Colonic mucosa (tissue), 4 donors: Measurements from ENCODE around the gene TOM1L1. TPM values are rescaled to one million over a fixed set of nuclear protein-coding genes. Genes with fewer than 3 reads are reported as not detected.

Source experiments
- DNase-seq: peaks from one replicate; pipeline ENCODE4 v3.0.0-alpha.2; 2020
- H3K27ac ChIP-seq: fragments of 200-600 bp; one replicate; pipeline ENCODE4 v1.8.0; 2021
- H3K27me3 ChIP-seq: fragments of 200-600 bp; one replicate; pipeline ENCODE4 v1.8.0; 2021
- H3K36me3 ChIP-seq: fragments of 200-600 bp; one replicate; pipeline ENCODE4 v1.8.0; 2021
- H3K4me1 ChIP-seq: fragments of 200-600 bp; one replicate; pipeline ENCODE4 v1.8.0; 2021; ENCODE audit warnings: mild to moderate bottlenecking
- H3K4me3 ChIP-seq: fragments of 200-600 bp; one replicate; pipeline ENCODE4 v1.8.0; 2021
- H3K9ac ChIP-seq, 2 donors: one replicate each; pipeline ENCODE4 v1.7.0; 2013; ENCODE audit warnings: control low read depth in 2 of 2, low read depth in 2 of 2, low read length in 2 of 2
- H3K9me3 ChIP-seq: fragments of 200-600 bp; one replicate; pipeline ENCODE4 v1.8.0; 2021
- CTCF ChIP-seq: fragments of 200-600 bp; IDR thresholded peaks from one replicate; pipeline ENCODE4 v1.8.0; 2022; ENCODE audit warnings: antibody characterized with exemption, mild to moderate bottlenecking
- intact Hi-C: fragments of 100-400 bp; cut with DNase I; formaldehyde crosslinking; loops from one replicate; pipeline ENCODE4 v1.14.1; 2022
- total RNA-seq, 2 donors: library from RNA; stranded (reverse); fragmentation: NEBNext Ultra II Directional in 1 of 2; extraction: Animal tissue kit (Norgen Biotek cat#: 25700) in 1 of 2; gene quantifications; one replicate each; pipeline ENCODE4 v1.2.1, GENCODE V29; 2021
- donor health status: healthy.
- donor health status: DM: no; HTN: no; CAD: no.
- donor health status: DM: no; HTN: no; CAD: no.

The TOM1L1 gene
- total RNA-seq, 2 donors from 2014 or later = 56.7 to 67.3 TPM

DNA sequence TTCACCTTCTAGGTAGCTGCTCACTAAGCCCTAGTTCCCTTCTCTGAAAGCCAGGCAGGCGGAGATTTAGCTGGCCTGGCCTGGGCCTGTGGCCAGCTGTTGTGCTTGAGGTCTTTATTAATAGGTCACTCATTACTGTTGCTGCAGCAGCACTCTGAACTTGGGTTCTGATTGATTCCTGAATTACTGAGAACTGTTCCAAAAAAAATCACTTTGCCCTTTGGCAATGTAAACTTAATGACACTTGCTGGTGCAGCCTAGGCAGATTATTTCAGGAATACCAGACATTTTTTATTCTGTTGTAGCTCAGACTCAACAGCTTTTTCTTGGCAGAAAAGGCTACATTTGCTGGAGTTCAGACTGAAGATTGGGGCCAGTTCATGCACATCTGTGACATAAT, 2.7 kb downstream of the TOM1L1 start:
- intact Hi-C loops = no loop called here
- DNase-seq = no peak
- Histone ChIP-seq H3K36me3 (no peaks in the 10 kb centered on the region), H3K4me1 (no peaks in the 10 kb centered on the region), H3K27ac (no peak overlapping the region), H3K4me3 (no peak overlapping the region), H3K27me3 (no peaks in the 10 kb centered on the region), H3K9me3 (no peaks in the 10 kb centered on the region), H3K9ac (no peak overlapping the region)
- TF ChIP-seq CTCF = no peak

GRCh38 chr17:54906683-54907082, 6.0 kb downstream of the TOM1L1 start:
- no peak overlapping the region for H3K27ac ChIP-seq
- no peak for DNase-seq
- no peak overlapping the region for H3K9ac ChIP-seq

GRCh38 chr17:54907376-54907775, 6.7 kb downstream of the TOM1L1 start:
- no peaks in the 10 kb centered on the region for H3K9me3 ChIP-seq
- intact Hi-C loops = no loop called here
- H3K4me1 ChIP-seq = no peaks in the 10 kb centered on the region
- no peak for DNase-seq
- no peak overlapping the region for H3K4me3 ChIP-seq
- H3K27me3 ChIP-seq = no peaks in the 10 kb centered on the region
- no peak overlapping the region for H3K9ac ChIP-seq
- TF ChIP-seq CTCF = no peak
- H3K27ac ChIP-seq = no peak overlapping the region
- H3K36me3 ChIP-seq = no peaks in the 10 kb centered on the region

More at GRCh38 chr17:54906683-54907082, 6.0 kb downstream of the TOM1L1 start:
- no peak overlapping the region for H3K4me3 ChIP-seq
- no peaks in the 10 kb centered on the region for H3K9me3 ChIP-seq
- H3K4me1 ChIP-seq = no peaks in the 10 kb centered on the region
- H3K27me3 ChIP-seq = no peaks in the 10 kb centered on the region
- H3K36me3 ChIP-seq = no peaks in the 10 kb centered on the region
- intact Hi-C loops = no loop called here
- no peak for TF ChIP-seq CTCF

DNA sequence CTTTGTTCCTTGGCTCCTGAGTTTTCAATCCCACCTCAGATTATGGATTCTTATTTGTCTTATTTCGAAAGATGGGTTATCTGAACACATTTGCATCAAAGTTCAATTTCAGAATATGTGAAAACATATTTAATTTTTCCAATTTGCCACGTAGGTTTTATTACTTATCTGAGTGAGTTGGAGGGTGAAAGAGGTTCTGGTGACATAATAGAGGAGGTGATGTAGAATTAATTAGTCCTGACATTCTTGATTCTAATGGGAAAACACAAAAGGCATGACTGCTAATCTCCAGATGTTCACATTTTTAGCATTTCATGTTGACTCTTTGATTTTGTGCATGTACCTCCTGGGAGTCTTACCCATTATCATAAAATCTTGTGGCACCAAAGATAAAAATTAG, 9.1 kb downstream of the TOM1L1 start:
- no peaks in the 10 kb centered on the region for H3K9me3 ChIP-seq

GRCh38 chr17:54916721-54917120, 16.1 kb downstream of the TOM1L1 start:
- Histone ChIP-seq H3K9me3 (no peaks in the 10 kb centered on the region), H3K4me1 (no peaks in the 10 kb centered on the region), H3K4me3 (no peak overlapping the region), H3K27ac (no peak overlapping the region), H3K27me3 (no peaks in the 10 kb centered on the region), H3K36me3 (peaks cover 4% of the 10 kb centered on the region), H3K9ac (no peak overlapping the region)
- intact Hi-C loops = no loop called here
- no peak for TF ChIP-seq CTCF
- DNase-seq = no peak

More for the DNA sequence above, 9.1 kb downstream of the TOM1L1 start:
- intact Hi-C loops = no loop called here
- no peak for DNase-seq
- no peak overlapping the region for H3K27ac ChIP-seq
- no peak overlapping the region for H3K4me3 ChIP-seq
- no peaks in the 10 kb centered on the region for H3K4me1 ChIP-seq
- H3K27me3 ChIP-seq = no peaks in the 10 kb centered on the region
- no peaks in the 10 kb centered on the region for H3K36me3 ChIP-seq
- no peak for TF ChIP-seq CTCF
- H3K9ac ChIP-seq = no peak overlapping the region

- H3K27ac ChIP-seq = no peak overlapping the region
- intact Hi-C loops = no loop called here
- H3K27me3 ChIP-seq = no peaks in the 10 kb centered on the region
- H3K9me3 ChIP-seq = no peaks in the 10 kb centered on the region
- no peak overlapping the region for H3K9ac ChIP-seq
- H3K36me3 ChIP-seq = peaks cover 4% of the 10 kb centered on the region
- no peak for DNase-seq
- no peaks in the 10 kb centered on the region for H3K4me1 ChIP-seq
- TF ChIP-seq CTCF = no peak
- no peak overlapping the region for H3K4me3 ChIP-seq
These were observed 18.8 kb downstream of the TOM1L1 start for GRCh38 chr17:54919425-54919824.
